ENCODE measurements around the gene CLEC2A. TPM values are rescaled to one million over a fixed set of nuclear protein-coding genes. Genes with fewer than 3 reads are reported as not detected.
"Not testable (repeated sequence)": the region's sequence is repeated elsewhere in the genome, so short reads cannot be mapped to it uniquely, and the experiment has no call there.

CLEC2A gene, protein sequence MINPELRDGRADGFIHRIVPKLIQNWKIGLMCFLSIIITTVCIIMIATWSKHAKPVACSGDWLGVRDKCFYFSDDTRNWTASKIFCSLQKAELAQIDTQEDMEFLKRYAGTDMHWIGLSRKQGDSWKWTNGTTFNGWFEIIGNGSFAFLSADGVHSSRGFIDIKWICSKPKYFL
- polyA plus RNA-seq (2013, experiment 1 of 2; ENCODE audit: insufficient read length) = not detected
- not detected for polyA plus RNA-seq (2013, experiment 2 of 2; ENCODE audit: insufficient read length)

GRCh38 chr12:9932270-9932669, at the start of gene CLEC2A:
Gene CLEC2A (minus strand): TSS chr12:9932370. CDS start chr12:9932329, 41 bp downstream.
- no peak for DNase-seq

- no peak for DNase-seq
Measured at GRCh38 chr12:9980126-9980525, 48.0 kb upstream of the CLEC2A start.

DNA sequence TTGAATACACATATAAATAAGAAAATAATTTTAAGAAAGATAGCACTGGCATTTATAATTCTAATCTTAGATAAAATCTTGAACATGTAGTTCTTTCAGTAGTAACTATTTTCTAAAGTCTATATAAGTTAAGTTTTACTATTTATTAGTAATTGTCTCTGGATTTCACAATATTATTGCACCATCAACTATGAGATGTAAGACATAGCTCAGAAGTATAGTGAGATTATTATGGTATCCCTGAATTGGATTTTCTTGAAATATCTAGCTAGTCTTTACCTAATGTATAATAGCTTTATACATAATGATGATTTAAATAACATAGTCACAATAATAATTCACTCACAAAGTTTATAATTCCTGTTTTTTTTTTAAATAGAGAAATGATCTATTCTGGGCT, 45.7 kb upstream of the CLEC2A start:
- DNase-seq = no peak

DNA sequence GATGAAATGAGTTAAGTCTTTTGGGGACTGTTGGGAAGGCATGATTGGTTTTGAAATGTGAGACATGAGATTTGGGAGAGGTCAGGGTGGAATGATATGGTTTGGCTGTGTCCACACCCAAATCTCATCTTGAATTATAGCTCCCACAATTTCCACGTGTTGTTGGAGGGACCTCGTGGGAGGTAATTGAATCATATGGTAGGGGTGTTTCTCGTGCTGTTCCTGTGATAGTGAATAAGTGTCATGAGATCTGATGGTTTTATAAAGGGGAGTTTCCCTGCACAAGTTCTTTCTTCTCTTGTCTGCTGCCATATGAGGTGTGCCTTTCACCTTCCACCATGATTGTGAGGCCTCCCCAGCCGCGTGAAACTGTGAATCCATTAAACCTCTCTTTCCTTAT, 44.5 kb upstream of the CLEC2A start:
- DNase-seq = not testable (repeated sequence)

DNA sequence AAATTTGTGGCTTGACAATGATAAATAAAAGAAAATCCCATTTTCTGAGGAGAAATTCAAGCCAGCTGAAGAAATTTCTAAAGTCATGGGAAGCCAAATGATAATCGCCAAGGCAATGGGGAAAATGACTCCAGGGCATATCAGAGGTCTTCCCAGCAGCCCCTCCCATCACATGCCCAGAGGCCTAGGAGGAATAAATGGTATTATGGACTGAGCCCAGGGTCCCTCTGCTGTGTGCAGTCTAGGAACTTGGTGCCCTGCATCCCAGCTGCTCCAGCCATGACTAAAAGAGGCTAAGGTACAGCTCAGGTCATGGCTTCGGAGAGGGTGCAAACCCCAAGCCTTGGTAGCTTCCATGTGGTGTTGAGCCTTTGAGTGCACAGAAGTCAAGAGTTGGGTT, 43.4 kb upstream of the CLEC2A start:
- no peak for DNase-seq

DNA sequence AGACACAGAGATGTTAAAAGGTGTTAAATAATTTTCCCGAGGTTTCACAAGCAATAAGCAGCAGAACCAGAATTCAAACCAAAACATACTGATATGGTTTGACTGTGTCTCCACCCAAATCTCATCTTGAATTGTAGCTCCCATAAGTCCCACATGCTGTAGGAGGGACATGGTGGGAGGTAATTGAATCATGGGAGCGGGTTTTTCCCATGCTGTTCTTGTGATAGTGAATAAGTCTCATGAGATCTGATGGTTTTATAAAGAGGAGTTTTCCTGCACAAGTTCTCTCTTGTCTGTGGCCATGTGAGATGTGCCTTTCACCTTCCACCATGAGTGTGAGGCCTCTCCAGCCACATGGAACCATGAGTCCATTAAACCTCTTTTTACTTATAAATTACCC, 42.6 kb upstream of the CLEC2A start:
- DNase-seq = not testable (repeated sequence)

DNA sequence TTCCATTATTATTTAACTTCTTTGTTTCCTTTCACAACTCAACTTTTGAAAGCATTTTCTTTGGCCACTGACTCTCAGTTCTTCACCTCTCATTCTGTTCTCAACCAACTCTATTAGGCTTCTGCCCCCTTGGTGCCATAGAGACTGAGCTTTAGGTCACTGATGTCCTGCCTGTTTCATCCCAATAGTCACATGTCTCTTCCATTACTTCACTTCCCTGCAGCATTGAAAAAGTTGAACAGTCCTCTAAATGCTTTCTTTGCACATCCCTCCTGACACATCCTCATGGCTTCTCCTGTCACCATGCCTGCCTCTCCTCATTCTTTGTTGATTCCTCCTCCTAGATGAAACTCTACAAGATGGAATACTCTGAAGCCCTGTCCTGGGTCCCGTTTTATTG, 41.8 kb upstream of the CLEC2A start:
- DNase-seq = no peak

DNA sequence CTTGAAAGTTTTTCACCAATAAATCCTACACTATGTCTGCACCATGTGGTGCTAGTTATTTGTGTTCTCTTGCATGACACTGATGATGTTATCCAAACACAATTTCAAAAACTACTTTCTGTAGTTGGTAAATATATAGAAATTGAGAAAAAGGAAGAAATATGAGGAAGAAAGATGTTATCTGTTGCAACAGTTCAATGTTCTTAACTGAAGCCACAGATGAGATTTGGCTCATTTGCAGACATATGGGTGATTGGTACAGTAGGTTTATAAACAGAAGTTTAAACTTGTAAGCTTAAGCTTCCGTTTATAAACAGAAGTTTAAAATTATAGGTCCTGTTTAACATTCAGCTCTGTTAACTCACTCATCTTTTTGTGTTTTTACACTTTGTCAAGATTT, 39.0 kb upstream of the CLEC2A start, which contains the start of gene CLEC12A:
CLEC12A (plus strand) TSS at position 229 of the 400 bp plus-strand sequence. CDS start 188 bp downstream, outside the sequence.
- no peak for DNase-seq

DNA sequence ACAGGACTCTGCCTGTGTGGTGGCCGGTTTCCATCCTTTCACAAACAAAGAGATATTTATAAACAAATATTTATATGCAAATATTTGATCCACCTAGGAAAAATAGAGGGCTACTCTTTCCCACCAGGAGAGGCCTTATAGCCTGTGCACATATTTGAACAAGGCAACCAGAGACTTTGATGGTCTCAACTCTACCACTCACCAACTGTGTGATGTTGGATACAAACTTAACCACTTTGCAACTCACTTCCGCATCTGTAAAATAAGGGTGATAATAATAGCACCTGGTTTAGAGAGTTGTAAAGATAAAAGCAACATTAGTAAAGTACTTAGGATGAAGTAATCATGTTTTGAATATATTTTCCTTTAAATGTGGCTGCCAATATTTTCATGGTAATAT, 37.5 kb upstream of the CLEC2A start:
- DNase-seq = no peak

- no peak for DNase-seq
Measured at GRCh38 chr12:9961901-9962300, 29.7 kb upstream of the CLEC2A start.

- no peak for DNase-seq
Measured at GRCh38 chr12:9961106-9961505, 28.9 kb upstream of the CLEC2A start.

GRCh38 chr12:9960590-9960989, 28.4 kb upstream of the CLEC2A start:
- no peak for DNase-seq

DNA sequence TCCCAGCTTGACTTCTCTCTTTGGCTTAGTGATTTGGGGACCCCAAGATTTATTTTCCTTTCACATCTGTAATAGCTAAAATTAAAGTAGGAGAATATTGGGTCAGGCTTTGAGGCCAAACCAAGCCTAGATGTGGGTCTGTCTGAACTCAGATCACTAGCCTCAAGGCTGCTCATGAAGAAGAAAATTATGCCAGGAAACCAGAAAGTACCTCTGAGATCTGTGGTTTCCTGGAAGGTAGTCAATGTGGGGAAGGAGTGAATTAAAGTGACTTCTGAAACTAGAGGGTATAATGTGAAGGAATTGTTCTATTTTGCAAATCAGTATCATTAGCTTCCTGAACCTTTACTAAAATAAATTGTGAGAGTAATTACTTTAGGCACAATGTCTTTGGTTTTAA, 25.7 kb upstream of the CLEC2A start:
- no peak for DNase-seq

GRCh38 chr12:9952954-9953729, 21.0 kb upstream of the CLEC2A start:
- DNase-seq = not testable (repeated sequence)

DNA sequence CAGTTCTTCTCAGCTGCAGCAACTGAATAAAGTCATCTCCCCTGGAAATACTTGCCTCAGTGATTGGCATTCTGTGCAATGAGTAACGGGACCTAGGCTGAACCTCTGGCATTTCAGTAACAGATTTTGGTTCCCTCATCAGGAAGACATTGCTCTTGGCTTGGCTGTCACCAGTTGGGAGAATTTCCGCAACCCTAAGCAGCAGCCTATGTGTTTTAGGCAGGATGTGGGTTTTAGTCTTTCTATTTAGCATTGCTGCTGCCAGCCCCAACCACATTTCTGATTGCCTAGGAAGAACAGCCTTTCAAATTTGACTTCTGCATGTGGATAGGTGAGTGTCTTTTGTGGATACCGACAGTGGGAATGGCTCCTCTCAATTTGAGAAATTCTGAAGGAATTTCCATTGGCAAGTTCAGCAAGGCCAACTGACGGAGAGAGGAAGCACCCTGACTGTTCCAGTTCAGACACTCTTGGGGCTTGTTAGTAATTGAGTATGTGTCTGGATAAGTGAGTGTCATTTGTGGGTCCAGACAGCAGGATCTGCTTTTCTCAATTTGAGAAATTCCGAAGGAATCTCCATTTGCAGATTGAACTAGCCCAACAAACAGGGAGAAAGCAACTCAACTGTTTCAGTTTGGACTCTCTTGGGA, 19.0 kb upstream of the CLEC2A start:
- no peak for DNase-seq

- no peak for DNase-seq
Measured at GRCh38 chr12:9948606-9949296, 16.6 kb upstream of the CLEC2A start.

DNA sequence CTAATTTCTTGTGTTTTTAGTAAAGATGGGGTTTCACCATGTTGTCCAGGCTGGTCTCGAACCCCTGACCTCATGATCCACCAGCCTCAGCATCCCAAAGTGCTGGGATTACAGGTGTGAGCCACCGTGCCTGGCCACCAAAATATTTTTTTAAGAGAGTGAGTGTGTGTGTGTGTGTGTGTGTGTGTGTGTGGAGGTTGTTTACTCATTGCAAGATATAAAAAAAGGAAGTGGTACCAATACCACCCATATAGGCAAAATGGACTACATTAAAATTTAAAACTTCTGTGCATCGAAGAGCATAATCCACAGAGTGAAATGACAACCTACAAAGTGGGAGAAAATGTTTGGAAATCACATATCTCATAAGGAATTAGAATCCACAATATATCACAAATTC, 15.5 kb upstream of the CLEC2A start:
- DNase-seq = no peak

GRCh38 chr12:9944391-9944790, 12.2 kb upstream of the CLEC2A start:
- no peak for DNase-seq

- no peak for DNase-seq
Measured at GRCh38 chr12:9943240-9943639, 11.1 kb upstream of the CLEC2A start.

DNA sequence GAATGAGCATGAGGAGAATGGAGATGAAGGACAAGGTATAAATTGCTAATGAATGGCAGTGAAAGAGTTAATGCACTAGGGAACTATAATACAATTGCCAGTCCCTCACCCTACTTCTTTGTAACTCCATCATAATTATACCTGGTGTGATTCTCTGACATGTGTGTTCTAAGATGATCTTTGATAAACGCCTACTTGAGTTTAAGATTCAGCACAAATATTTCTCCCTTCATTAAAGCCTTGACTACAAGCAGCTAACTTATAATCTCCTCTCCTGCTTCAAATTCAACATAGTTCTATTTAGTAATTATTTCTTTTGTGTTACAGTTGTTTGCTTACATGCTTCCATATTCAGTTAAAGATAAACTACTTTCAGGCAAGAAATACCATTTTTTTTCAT, 9.7 kb upstream of the CLEC2A start:
- no peak for DNase-seq

DNA sequence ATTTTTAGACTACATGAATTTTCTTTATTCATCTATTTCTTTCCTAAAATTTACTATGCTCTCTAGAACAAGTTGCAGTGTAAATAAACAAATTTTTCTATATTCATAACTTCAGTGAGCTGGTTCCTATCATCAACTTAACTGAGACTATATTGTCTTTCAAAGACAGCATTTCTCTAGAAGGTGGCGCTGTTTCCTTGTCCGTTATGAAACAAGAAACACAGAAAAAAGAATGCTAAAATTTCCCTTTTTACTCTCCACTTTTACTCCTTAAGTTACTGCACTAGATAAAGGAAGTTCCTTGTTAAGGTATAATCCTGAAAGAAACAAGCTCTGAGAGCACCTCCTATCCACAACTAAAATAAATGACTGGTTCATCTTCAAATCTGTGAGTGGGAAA, 8.2 kb upstream of the CLEC2A start:
- no peak for DNase-seq

GRCh38 chr12:9936591-9936990, 4.4 kb upstream of the CLEC2A start:
- DNase-seq = no peak

GRCh38 chr12:9935026-9935425, 2.9 kb upstream of the CLEC2A start:
- DNase-seq = no peak
